GM19397 (cell line): ENCODE measurements around the gene CEP19.
A peak's percentile ranks its signal among the peaks of the same experiment; 100 is the strongest.

Experiments
- ATAC-seq: cut with Tn5 transposase; IDR thresholded peaks from one replicate; pipeline ENCODE4 v1.9.1; 2021; ENCODE audit warnings: mild to moderate bottlenecking, moderate library complexity; ENCODE audit not compliant: unreplicated experiment

CEP19 gene

GRCh38 chr3:196712514-196713413 is 714 bp upstream of the CEP19 start:
- ATAC-seq = peak; percentile 58

- no peak for ATAC-seq
These were observed 3.6 kb downstream of the CEP19 start for GRCh38 chr3:196708467-196708866.

- ATAC-seq = no peak
These were observed 4.5 kb downstream of the CEP19 start for GRCh38 chr3:196707566-196707965.

GRCh38 chr3:196706731-196707130 is 5.3 kb downstream of the CEP19 start:
- ATAC-seq = no peak

GRCh38 chr3:196706327-196706726 is 5.7 kb downstream of the CEP19 start:
- no peak for ATAC-seq

- ATAC-seq = no peak
These were observed 11.2 kb downstream of the CEP19 start for GRCh38 chr3:196700801-196701200.

GRCh38 chr3:196699749-196700148 is 12.3 kb downstream of the CEP19 start:
- ATAC-seq = no peak

- no peak for ATAC-seq
These were observed 14.8 kb downstream of the CEP19 start for GRCh38 chr3:196697270-196697669.

- ATAC-seq = no peak
These were observed 16.2 kb downstream of the CEP19 start for GRCh38 chr3:196695849-196696226.

GRCh38 chr3:196694941-196695848 is 16.9 kb downstream of the CEP19 start:
- no peak for ATAC-seq

GRCh38 chr3:196694202-196694638 is 17.8 kb downstream of the CEP19 start:
- no peak for ATAC-seq

- no peak for ATAC-seq
These were observed 20.7 kb downstream of the CEP19 start for GRCh38 chr3:196691386-196691785.

- ATAC-seq = no peak
These were observed 21.9 kb downstream of the CEP19 start for GRCh38 chr3:196689941-196690660.

- no peak for ATAC-seq
These were observed 23.7 kb downstream of the CEP19 start for GRCh38 chr3:196688349-196688748.

GRCh38 chr3:196686436-196686835 is 25.6 kb downstream of the CEP19 start:
- no peak for ATAC-seq

- ATAC-seq = peak; percentile 78
These were observed 27.3 kb downstream of the CEP19 start for GRCh38 chr3:196684548-196685407.

- no peak for ATAC-seq
These were observed 34.1 kb downstream of the CEP19 start for GRCh38 chr3:196677931-196678330.

GRCh38 chr3:196677353-196677752 is 34.7 kb downstream of the CEP19 start:
- ATAC-seq = no peak

- ATAC-seq = no peak
These were observed 38.4 kb downstream of the CEP19 start for GRCh38 chr3:196673632-196674031.

- ATAC-seq = no peak
These were observed 41.7 kb downstream of the CEP19 start for GRCh38 chr3:196670339-196670738.
